ENCODE measurements around the gene SPTA1. TPM values are rescaled to one million over a fixed set of nuclear protein-coding genes. Genes with fewer than 3 reads are reported as not detected.

The SPTA1 gene
- total and polyA plus RNA-seq, 2 of the 8 experiments (the other 6 are each of a cell fraction or from before 2014, with no cell fraction given) = not detected

DNA sequence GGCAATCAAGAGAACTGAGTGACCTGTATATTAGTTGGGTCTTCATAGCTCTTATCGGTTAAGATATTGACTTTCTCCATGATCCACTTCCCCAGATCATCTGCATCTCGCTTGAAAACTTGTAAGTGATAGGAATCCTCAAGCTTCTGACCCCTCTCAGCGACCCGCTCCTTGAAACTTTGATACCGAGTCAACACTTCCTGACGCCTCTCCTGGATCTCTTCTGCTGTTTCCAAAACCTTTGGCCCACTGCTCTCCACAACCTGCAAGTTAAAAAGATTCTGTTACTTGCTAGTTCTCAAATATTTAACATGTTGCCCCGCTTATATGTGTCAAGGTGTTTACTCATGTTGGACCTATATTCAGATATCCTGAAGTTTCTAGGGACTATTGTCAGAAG, 1.4 kb downstream of the SPTA1 start:
- H2AK5ac ChIP-seq (ENCODE audit: low read depth, low read length) = no peak overlapping the region
- H2BK5ac ChIP-seq (ENCODE audit: low read depth, low read length) = no peak overlapping the region
- H2AFZ ChIP-seq (ENCODE audit: low read length) = no peak overlapping the region
- no peaks in the 10 kb centered on the region for H3K79me1 ChIP-seq (ENCODE audit: low read depth, low read length)
- H3K4ac ChIP-seq (replicated peaks; ENCODE audit: insufficient read length, low read depth, low read length) = no peak overlapping the region
- no peaks in the 10 kb centered on the region for H3K9me3 ChIP-seq (ENCODE audit: insufficient read depth in 2 of 2, low read depth in 1 of 2, low read length in 1 of 2)
- no peak overlapping the region for H3K4me2 ChIP-seq (ENCODE audit: insufficient read depth in 1 of 2, low read depth in 2 of 2, low read length in 2 of 2)
- H2BK120ac ChIP-seq (replicated peaks; ENCODE audit: low read depth, low read length) = no peak overlapping the region
- no peaks in the 10 kb centered on the region for H3K23me2 ChIP-seq (ENCODE audit: low read depth, low read length)
- H2BK20ac ChIP-seq (ENCODE audit: low read length) = no peak overlapping the region
- DNase-seq (ENCODE audit: low read depth in 1 of 2, low spot score in 2 of 2) (no peak), FAIRE-seq (no peak)
- no peaks in the 10 kb centered on the region for H3K4me1 ChIP-seq (replicated peaks in 1 of 4; ENCODE audit: control insufficient read depth in 3 of 4, insufficient read depth in 4 of 4, low read length in 3 of 4)
- no peaks in the 10 kb centered on the region for H3K36me3 ChIP-seq (ENCODE audit: control insufficient read depth in 2 of 4, insufficient read depth in 4 of 4, low read length in 3 of 4)
- no peak overlapping the region for H2BK12ac ChIP-seq (ENCODE audit: low read depth, low read length)
- no peak overlapping the region for H3K18ac ChIP-seq (ENCODE audit: extremely low read depth, low read length)
- ChIA-PET CTCF (ENCODE audit: partially characterized antibody) (interaction anchor here (1.1 kb wide), 1 partner anchor 10 kb away, joined by 5 read pairs; no protein-coding TSS in a partner anchor), POLR2A (ENCODE audit: partially characterized antibody) (no interaction called here)
- no peaks in the 10 kb centered on the region for H4K20me1 ChIP-seq (replicated peaks in 1 of 2; ENCODE audit: control insufficient read depth in 1 of 2, insufficient read depth in 2 of 2, low read length in 2 of 2)
- H3K27me3 ChIP-seq (replicated peaks in 1 of 4; ENCODE audit: control insufficient read depth in 3 of 4, extremely low read depth in 1 of 4, insufficient read depth in 3 of 4, low read length in 3 of 4) = no peaks in the 10 kb centered on the region
- no peak overlapping the region for H3K4me3 ChIP-seq (ENCODE audit: extremely low read depth in 1 of 4, insufficient read depth in 2 of 4, low read depth in 3 of 4, low read length in 4 of 4)
- no peak overlapping the region for H3K23ac ChIP-seq (ENCODE audit: insufficient read length)
- no peak overlapping the region for H3K56ac ChIP-seq (replicated peaks; ENCODE audit: insufficient read length, low read depth, low read length)
- TF ChIP-seq BRCA1 (IDR thresholded peaks at IDR 0.05; ENCODE audit: low read depth, low read length) (no peak), POLR2A (IDR thresholded peaks at IDR 0.05; ENCODE audit: control extremely low read depth in 1 of 2, low read depth in 2 of 2, low read length in 2 of 2) (no peak), SUZ12 (IDR thresholded peaks at IDR 0.05; ENCODE audit: low read length) (no peak), TEAD4 (IDR thresholded peaks at IDR 0.05; ENCODE audit: low read depth, low read length) (no peak), BCL11A (IDR thresholded peaks at IDR 0.05; ENCODE audit: low read depth in 2 of 2, low read length in 2 of 2) (no peak)
- no peak overlapping the region for H2BK15ac ChIP-seq (ENCODE audit: low read length)
- 78% methylated on average over 7 of the region's 7 CpGs; no CpG with 5 or more reads in 1 of the 2 experiments for WGBS, 2 experiments (ENCODE audit: extremely low coverage in 1 of 2, insufficient coverage in 1 of 2, insufficient read length in 1 of 2, insufficient replicate concordance in 2 of 2, low coverage in 1 of 2, low lambda C conversion rate in 2 of 2, missing lambda C conversion rate in 1 of 2)
- H4K91ac ChIP-seq (replicated peaks; ENCODE audit: insufficient read length, low read length) = no peak overlapping the region
- no peak overlapping the region for H3K9ac ChIP-seq (replicated peaks in 1 of 4; ENCODE audit: extremely low read depth in 1 of 4, low read depth in 3 of 4, low read length in 3 of 4)
- no peak overlapping the region for H3K14ac ChIP-seq (ENCODE audit: insufficient read length)
- no peaks in the 10 kb centered on the region for H3K79me2 ChIP-seq (ENCODE audit: control insufficient read depth in 1 of 2, insufficient read depth in 2 of 2, low read length in 2 of 2)
- no peak overlapping the region for H4K5ac ChIP-seq (ENCODE audit: insufficient read length, low read depth, low read length)
- H4K8ac ChIP-seq (ENCODE audit: extremely low read depth, insufficient read depth, low read length) = no peak overlapping the region
- H3K27ac ChIP-seq (ENCODE audit: low read depth, low read length) = no peak overlapping the region
